GM12891 (cell line): Measurements from ENCODE around the gene PROX1.

Experiments
- POLR2A ChIP-seq: IDR thresholded peaks from 2 replicates; pipeline ENCODE4 v1.6.1; 2011; ENCODE audit warnings: low read depth, low read length, control low read depth
- POLR2AphosphoS5 ChIP-seq: IDR thresholded peaks from 2 replicates; pipeline ENCODE4 v1.6.1; 2011; ENCODE audit warnings: low read depth, low read length, control low read depth

- TF ChIP-seq POLR2A (no peak), POLR2AphosphoS5 (no peak)
Measured at GRCh38 chr1:213977486-213977842, 10.3 kb upstream of the PROX1 start.
